T-helper 1 cell treated with Interleukin-12 subunit alpha and Interleukin-12 subunit beta and Interleukin-4 antibody, amounts not matched to agents 30 μg/mL and 1 μg/mL, for 36 hours (primary cell): ENCODE results near the gene KLHL6.
"Not testable (repeated sequence)": the region's sequence is repeated elsewhere in the genome, so short reads cannot be mapped to it uniquely, and the experiment has no call there.

Experiments used
- H3K27ac Mint-ChIP-seq: one replicate; pipeline ENCODE4 v1.8.0; 2021; ENCODE audit warnings: mild to moderate bottlenecking, mixed read lengths
- H3K27me3 Mint-ChIP-seq: one replicate; pipeline ENCODE4 v1.8.0; 2021; ENCODE audit warnings: low read depth, mixed read lengths
- H3K36me3 Mint-ChIP-seq: one replicate; pipeline ENCODE4 v1.8.0; 2021; ENCODE audit warnings: low read depth, mixed read lengths
- H3K4me1 Mint-ChIP-seq: one replicate; pipeline ENCODE4 v1.8.0; 2021; ENCODE audit warnings: low read depth, mixed read lengths
- H3K4me3 Mint-ChIP-seq: one replicate; pipeline ENCODE4 v1.8.0; 2021; ENCODE audit warnings: mild to moderate bottlenecking, moderate library complexity, mixed read lengths
- H3K9me3 Mint-ChIP-seq: one replicate; pipeline ENCODE4 v1.8.0; 2021; ENCODE audit warnings: mixed read lengths

The KLHL6 gene

DNA sequence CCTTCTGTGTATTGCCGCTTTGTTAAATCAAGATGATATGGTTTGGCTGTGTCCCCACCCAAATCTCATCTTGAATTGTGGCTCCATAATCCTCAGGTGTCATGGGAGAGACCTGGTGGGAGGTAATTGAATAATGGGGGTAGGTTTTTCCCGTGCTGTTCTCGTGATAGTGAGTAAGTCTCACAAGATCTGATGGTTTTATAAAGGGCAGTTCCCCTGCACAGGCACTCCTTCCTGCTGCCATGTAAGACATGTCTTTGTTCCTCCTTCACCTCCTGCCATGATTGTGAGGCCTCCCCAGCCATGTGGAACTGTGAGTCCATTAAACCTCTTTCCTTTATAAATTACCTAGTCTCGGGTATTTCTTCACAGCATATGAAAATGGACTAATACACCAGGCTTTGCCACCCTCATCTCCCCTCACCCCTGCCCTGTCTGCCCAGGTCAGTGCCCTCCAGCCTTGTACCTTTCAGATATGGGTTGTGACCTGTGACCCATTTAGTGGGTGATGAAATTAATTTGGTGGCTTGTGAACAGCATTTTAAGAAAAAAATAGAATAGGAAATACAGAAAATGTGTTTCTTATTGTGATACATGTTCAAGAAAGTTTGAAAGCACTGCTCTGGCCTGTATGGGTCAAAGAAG lies 71.0 kb downstream of the KLHL6 start:
- H3K4me1 Mint-ChIP-seq = peaks cover 4% of the 10 kb centered on the region
- no peaks in the 10 kb centered on the region for H3K27me3 Mint-ChIP-seq
- no peak overlapping the region for H3K27ac Mint-ChIP-seq
- H3K9me3 Mint-ChIP-seq = no peaks in the 10 kb centered on the region
- H3K4me3 Mint-ChIP-seq = no peak overlapping the region
- peaks cover 7% of the 10 kb centered on the region for H3K36me3 Mint-ChIP-seq

DNA sequence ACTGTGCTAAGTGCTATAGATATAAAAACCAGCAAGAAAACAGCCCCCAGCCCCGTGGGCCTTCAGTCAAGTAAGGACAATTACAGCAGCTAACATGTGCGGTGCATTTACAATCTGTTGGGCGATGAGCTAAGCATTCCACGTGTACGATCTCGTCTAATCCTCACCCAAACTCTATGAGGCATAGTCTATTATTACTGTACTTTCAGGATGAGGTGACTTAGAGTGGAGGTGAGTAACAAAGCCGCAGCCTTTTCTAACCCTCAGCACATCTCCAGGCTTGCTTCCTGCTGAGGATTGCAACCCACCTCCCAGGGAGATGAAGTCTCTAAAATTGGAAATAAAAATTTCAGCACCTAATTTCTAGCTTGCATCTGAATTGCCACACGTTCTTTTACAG lies 73.9 kb downstream of the KLHL6 start:
- H3K36me3 Mint-ChIP-seq = no peaks in the 10 kb centered on the region

DNA sequence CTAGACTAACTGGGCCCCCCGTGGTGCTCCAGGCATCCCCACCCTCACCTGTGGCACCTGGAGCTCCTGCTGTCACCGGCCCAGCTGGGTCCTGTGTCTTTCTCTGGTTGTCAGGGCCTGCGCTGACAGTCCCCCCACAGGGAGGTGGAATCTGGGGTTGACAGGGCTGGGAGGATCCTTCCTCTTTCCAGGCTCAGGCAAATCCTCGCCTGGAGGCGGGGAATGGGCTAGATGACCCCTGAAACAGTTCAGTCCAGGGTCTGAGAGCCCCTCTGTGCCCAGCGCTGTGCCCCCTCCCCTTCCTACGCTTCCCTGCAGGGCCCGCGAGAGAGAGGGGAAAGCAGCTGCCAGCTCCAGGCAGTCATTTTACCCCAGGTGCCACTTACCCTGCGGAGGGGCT lies 77.0 kb downstream of the KLHL6 start:
- Mint-ChIP-seq H3K4me3 (no peak overlapping the region), H3K27me3 (peaks cover 3% of the 10 kb centered on the region)

More for the DNA sequence above, 73.9 kb downstream of the KLHL6 start:
- Mint-ChIP-seq H3K9me3 (no peaks in the 10 kb centered on the region), H3K27me3 (no peaks in the 10 kb centered on the region), H3K4me1 (peaks cover 4% of the 10 kb centered on the region), H3K27ac (no peak overlapping the region), H3K4me3 (no peak overlapping the region)

DNA sequence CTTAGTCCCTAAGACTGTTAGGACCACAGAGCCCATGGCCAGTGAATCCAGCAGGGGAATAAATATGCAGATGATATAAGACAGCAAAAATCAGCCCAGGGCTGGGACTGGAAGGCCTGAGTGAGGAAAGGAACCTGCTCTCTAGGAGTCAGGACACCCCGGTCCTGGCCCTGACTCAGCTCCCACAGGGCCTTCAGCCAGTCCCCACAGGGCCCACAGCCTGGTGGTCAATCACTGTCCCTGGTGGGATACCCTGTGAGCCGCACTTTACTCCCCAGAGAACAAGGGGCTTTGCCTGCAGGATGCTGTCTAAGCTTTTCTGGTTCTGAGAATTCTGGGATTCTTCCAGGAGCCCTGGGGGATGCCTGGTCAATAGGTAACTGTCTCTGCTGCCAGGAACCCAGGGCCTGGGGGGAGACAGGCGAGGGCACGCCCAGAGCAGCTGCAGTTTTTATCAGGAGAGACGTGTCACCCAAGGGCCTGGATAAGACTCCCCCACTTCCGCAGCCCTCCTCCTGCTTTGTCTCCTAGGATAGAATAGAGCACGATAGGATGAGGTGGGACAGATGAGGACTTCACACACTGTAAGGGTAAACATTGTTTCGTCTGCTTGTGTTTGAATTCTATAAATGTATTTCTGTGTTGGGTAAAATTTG lies 77.6 kb downstream of the KLHL6 start:
- Mint-ChIP-seq H3K27ac (no peak overlapping the region), H3K9me3 (no peaks in the 10 kb centered on the region), H3K4me1 (peaks cover 3% of the 10 kb centered on the region), H3K27me3 (peaks cover 3% of the 10 kb centered on the region), H3K36me3 (no peaks in the 10 kb centered on the region), H3K4me3 (no peak overlapping the region)

More for the DNA sequence above, 77.0 kb downstream of the KLHL6 start:
- H3K36me3 Mint-ChIP-seq = no peaks in the 10 kb centered on the region
- no peaks in the 10 kb centered on the region for H3K9me3 Mint-ChIP-seq
- no peak overlapping the region for H3K27ac Mint-ChIP-seq
- peaks cover 3% of the 10 kb centered on the region for H3K4me1 Mint-ChIP-seq

DNA sequence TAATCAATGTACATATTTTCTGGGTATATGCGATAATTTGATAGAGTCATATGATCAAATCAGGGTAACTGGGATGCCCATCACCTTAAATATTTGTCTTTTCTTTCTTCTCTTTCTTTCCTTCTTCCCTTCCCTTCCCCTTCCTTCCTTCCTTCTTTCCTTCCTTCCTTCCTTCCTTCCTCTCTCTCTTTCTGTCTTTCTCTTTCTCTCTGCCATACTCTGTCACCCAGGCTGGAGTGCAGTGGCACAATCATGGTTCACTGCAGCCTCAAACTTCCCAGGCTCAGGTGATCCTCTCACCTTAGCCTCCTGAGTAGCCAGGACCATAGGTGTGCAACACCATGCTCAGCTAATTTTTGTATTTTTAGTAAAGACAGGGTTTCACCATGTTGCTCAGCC lies 79.7 kb downstream of the KLHL6 start:
- H3K27me3 Mint-ChIP-seq, H3K27ac Mint-ChIP-seq, H3K4me3 Mint-ChIP-seq, H3K36me3 Mint-ChIP-seq, H3K4me1 Mint-ChIP-seq, H3K9me3 Mint-ChIP-seq: not testable (repeated sequence)

DNA sequence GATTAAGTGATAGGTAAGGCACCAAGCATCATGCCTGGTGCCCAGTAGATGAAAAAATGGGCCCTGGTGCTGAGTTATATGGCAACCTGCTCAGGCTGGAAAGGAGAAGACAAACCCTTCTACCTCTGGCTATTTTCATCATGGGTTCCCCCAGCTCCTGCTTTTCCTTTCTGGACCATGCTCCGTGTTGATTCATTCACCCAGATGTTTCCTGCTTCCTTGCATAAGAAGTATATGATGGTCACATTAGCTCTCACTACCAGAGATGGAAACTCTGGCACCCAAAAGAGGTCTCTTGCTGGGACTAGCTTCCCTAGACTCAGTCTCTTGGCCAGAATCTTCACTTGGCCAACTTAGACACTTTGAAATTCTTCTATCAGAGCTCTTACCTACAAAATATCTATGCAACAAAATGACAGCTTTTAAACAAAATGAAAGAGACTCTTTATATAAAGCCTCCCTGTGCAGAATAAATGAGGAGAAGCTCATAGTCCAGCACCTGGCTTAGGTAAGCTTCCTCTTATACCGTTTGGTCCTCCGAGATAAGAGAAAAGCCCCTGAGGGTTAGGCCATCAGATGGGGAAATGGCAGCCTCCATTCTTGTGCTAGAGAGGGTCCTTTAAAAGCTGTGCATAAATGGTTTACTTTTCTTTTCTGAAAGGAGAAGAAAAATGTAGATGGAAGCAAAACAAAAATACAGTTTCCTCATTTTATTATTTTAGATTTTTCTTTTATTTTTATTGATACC lies 80.3 kb downstream of the KLHL6 start:
- peaks cover 3% of the 10 kb centered on the region for H3K27me3 Mint-ChIP-seq
- no peak overlapping the region for H3K4me3 Mint-ChIP-seq
- no peaks in the 10 kb centered on the region for H3K36me3 Mint-ChIP-seq
- no peak overlapping the region for H3K27ac Mint-ChIP-seq
- no peaks in the 10 kb centered on the region for H3K4me1 Mint-ChIP-seq
- no peaks in the 10 kb centered on the region for H3K9me3 Mint-ChIP-seq

DNA sequence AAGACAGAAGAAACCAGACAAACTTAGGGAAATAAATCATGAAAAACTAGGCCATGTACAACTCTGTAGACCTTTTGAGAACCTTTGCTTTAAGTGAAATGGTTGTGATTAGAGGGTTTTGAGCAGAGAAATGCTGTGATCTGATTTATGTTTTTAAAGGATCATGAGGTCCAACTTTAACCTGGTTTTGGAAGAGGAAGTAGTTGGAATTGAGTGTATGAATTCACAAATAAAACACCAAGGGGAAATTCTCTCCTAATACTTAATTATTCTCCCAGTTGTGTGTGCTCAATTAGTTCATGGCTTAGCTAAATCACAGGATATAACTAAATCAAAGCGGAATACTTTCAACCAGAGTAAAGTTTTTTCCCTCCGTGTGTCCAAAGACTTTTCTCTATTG lies 81.5 kb downstream of the KLHL6 start:
- no peaks in the 10 kb centered on the region for H3K9me3 Mint-ChIP-seq
- no peak overlapping the region for H3K27ac Mint-ChIP-seq
- H3K4me1 Mint-ChIP-seq = peaks cover 5% of the 10 kb centered on the region
- H3K36me3 Mint-ChIP-seq = no peaks in the 10 kb centered on the region
- no peak overlapping the region for H3K4me3 Mint-ChIP-seq
- H3K27me3 Mint-ChIP-seq = peaks cover 3% of the 10 kb centered on the region

DNA sequence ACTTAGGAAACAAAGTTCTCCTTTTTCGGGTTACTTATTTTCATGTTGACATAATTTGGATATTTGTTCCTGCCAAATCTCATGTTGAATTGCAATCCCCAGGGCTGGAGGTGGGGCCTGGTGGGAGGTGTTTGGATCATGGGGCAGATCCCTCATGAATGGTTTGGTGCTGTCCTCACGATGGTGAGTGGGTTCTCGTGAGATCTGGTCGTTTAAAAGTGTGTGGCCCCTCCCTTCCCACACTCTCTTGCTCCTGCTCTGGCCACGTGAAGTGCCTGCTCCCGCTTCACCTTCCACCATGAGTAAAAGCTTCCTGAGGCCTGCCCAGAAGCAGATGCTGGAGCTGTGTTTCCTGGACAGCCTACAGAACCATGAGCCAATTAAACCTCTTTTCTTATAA lies 83.4 kb downstream of the KLHL6 start:
- H3K36me3 Mint-ChIP-seq = no peaks in the 10 kb centered on the region
- peaks cover 3% of the 10 kb centered on the region for H3K27me3 Mint-ChIP-seq
- H3K4me1 Mint-ChIP-seq = peaks cover 10% of the 10 kb centered on the region

DNA sequence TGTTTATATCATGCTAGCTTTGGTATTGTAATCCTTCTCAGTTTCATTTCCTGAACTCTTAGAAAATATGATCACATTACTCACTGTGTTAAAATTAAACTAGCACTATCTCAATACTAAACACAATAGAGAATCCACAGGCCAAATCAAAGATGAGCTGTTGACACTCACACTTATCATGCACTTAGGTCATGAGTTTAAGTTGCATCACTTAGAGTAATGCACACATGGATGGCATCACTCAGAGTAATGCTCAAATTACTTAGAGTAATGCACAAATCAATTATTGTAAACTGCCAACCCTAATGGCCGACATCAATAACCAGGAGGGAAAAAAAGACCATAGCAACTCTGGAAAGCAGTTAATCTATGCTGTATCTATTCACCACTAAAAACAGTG lies 87.1 kb downstream of the KLHL6 start:
- Mint-ChIP-seq H3K4me3 (no peak overlapping the region), H3K36me3 (no peaks in the 10 kb centered on the region), H3K27me3 (peaks cover 5% of the 10 kb centered on the region), H3K27ac (no peak overlapping the region), H3K9me3 (no peaks in the 10 kb centered on the region), H3K4me1 (peaks cover 10% of the 10 kb centered on the region)

More for the DNA sequence above, 83.4 kb downstream of the KLHL6 start:
- no peak overlapping the region for H3K27ac Mint-ChIP-seq
- no peaks in the 10 kb centered on the region for H3K9me3 Mint-ChIP-seq
- H3K4me3 Mint-ChIP-seq = no peak overlapping the region

DNA sequence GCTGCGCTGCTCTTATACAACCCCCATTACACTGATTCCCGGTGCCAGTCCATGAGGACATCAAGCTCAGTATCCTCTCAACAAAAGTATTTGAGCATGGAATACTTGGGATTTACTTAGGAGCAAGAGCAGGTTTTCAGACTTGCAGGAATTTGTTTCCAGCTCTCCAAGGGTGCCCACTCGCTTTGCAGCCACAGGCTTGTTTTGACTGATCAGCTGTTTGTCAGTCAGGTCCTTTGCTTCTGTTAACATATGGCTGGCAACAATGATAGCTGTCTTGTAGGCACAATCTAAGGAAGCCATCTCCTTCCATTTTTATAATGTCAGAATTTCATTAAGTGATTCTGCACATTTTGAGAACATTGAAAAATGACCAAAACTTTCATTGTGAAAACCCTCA lies 88.9 kb downstream of the KLHL6 start:
- Mint-ChIP-seq H3K9me3 (no peaks in the 10 kb centered on the region), H3K27ac (no peak overlapping the region), H3K4me3 (no peak overlapping the region), H3K27me3 (peaks cover 11% of the 10 kb centered on the region), H3K36me3 (no peaks in the 10 kb centered on the region), H3K4me1 (peaks cover 10% of the 10 kb centered on the region)

DNA sequence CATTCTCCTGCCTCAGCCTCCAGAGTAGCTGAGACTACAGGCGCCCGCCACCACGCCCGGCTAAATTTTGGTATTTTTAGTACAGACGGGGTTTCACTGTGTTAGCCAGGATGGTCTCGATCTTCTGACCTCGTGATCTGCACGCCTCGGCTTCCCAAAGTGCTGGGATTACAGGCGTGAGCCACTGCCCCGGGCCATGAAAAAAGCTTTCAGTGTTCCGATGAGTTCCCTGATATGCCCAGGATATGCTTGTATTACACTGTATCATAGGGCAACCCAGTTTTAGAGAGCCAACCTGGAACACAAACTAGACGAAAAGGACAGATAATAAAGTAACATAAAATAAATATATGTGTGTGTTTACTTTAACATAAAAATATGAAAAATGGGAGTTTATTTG lies 89.8 kb downstream of the KLHL6 start:
- H3K36me3 Mint-ChIP-seq, H3K27ac Mint-ChIP-seq, H3K9me3 Mint-ChIP-seq, H3K4me1 Mint-ChIP-seq, H3K4me3 Mint-ChIP-seq: not testable (repeated sequence)
- peaks cover 11% of the 10 kb centered on the region for H3K27me3 Mint-ChIP-seq

DNA sequence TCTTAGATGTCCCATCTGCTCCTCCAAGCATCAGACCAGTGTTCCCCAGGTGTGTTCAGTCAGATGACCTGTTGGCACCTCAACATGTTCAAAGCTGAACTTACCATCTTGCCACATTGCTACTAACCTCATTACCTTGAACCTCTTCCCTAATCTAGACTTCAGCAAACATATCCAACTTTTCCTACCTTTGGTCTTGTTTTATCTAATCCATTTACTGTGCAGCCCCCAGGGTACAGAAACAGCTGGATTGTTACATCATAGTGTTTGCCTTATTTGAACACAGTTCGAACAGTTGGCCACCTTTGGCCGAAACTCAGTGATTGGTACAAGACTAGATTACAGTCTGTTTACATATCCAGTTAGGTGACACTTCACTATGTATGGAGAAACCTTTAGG lies 91.0 kb downstream of the KLHL6 start:
- Mint-ChIP-seq H3K4me1 (peaks cover 9% of the 10 kb centered on the region), H3K36me3 (no peaks in the 10 kb centered on the region), H3K9me3 (no peaks in the 10 kb centered on the region), H3K27me3 (peaks cover 11% of the 10 kb centered on the region), H3K4me3 (no peak overlapping the region), H3K27ac (no peak overlapping the region)

DNA sequence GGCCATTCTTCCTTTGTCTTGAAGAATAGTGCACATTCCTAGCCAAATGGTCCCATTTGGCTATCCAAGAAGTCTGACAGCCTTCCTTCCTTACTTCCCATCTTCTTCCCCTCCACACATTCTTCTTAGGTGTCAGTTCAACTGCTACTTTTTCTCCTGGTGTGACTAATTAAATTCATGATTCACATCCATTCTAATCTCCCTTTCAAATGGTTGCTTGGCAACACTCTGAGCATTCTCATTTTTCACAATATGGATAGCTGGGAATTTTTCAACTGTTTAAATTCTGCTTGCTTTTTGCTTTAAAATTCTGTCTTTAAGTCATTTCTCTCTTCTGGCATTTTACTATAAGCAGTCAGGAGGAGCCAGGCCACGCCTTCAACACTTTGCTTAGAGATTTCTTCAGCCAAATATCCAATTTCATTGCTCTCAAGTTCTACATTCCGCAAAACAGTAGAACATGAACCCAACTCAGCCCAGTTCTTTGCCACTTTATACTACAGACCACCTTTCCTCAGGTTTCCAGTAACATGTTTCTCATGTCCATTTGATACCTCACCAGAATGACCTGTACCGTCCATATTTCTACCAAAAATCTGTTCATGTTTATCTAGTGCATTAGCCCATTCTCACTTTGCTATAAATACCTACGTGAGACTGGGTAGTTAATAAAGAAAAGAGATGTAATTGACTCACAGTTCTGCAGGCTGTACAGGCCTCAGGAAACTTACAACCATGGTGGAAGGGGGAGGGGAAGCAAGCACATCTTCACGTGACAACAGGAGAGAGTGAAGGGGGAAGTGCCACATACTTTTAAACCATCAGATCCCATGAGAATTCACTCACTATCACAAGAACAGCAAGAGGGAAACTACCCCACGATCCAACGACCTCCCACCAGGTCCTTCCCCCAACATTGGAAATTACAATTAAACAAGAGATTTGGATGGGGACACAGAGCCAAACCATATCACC lies 95.1 kb downstream of the KLHL6 start:
- Mint-ChIP-seq H3K27ac (no peak overlapping the region), H3K36me3 (peaks cover 3% of the 10 kb centered on the region), H3K4me1 (no peaks in the 10 kb centered on the region), H3K9me3 (no peaks in the 10 kb centered on the region), H3K4me3 (no peak overlapping the region), H3K27me3 (peaks cover 11% of the 10 kb centered on the region)

DNA sequence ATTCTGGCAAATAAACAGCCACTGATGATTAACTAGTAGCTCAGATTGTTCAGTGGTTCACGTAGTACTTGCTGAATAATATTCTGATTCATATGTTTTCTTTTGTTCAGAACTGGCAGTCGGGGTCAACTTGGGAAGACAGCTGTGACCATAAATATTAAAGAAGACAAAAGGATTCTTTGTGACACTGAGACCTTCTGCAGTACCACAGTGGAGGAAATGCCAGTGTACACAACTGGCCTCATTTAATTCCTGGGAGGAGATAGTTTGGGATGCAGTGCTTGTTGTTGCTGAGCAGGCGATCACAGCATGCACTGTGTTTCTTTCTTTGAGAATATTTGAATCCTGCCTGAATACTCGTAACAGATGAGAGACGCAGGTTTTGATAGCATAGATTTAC lies 100.4 kb downstream of the KLHL6 start:
- no peaks in the 10 kb centered on the region for H3K4me1 Mint-ChIP-seq
- H3K27ac Mint-ChIP-seq = no peak overlapping the region
- no peaks in the 10 kb centered on the region for H3K9me3 Mint-ChIP-seq
- no peaks in the 10 kb centered on the region for H3K27me3 Mint-ChIP-seq
- peaks cover 17% of the 10 kb centered on the region for H3K36me3 Mint-ChIP-seq
- no peak overlapping the region for H3K4me3 Mint-ChIP-seq
